WTC11 (cell line): ENCODE data around the gene CERS4. TPM values are rescaled to one million over a fixed set of nuclear protein-coding genes. Genes with fewer than 3 reads are reported as not detected.

ENCODE experiments used
- ATAC-seq: fragments of 200-7000 bp; cut with Tn5 transposase; 2 replicates; pipeline ENCODE4 v1.10.0; 2021; ENCODE audit warnings: mild to moderate bottlenecking, moderate library complexity
- CTCF ChIA-PET: fragments of 300-600 bp; sonication (Branson Sonifier 250); formaldehyde crosslinking; loops from one replicate; lab custom pipeline; 2021; ENCODE audit warnings: antibody characterized with exemption; lab: Charles Lee
- POLR2A ChIA-PET: fragments of 350-600 bp; sonication (Branson Sonifier 250); formaldehyde crosslinking; loops from one replicate; lab custom pipeline; 2021; ENCODE audit warnings: antibody characterized with exemption; lab: Charles Lee
- DNase-seq: peaks from one replicate; pipeline ENCODE4 v3.0.0; 2021; ENCODE audit warnings: low spot score
- H3K27ac Mint-ChIP-seq: 2 replicates; pipeline ENCODE4 v1.8.0; 2021; ENCODE audit warnings: mixed read lengths
- H3K27me3 Mint-ChIP-seq: 2 replicates; pipeline ENCODE4 v1.8.0; 2021; ENCODE audit warnings: low read depth, mild to moderate bottlenecking, moderate library complexity, mixed read lengths
- H3K36me3 Mint-ChIP-seq: 2 replicates; pipeline ENCODE4 v1.8.0; 2021; ENCODE audit warnings: mixed read lengths
- H3K4me1 Mint-ChIP-seq: 2 replicates; pipeline ENCODE4 v1.8.0; 2022; ENCODE audit warnings: mixed read lengths
- H3K4me3 Mint-ChIP-seq: 2 replicates; pipeline ENCODE4 v1.8.0; 2021; ENCODE audit warnings: mild to moderate bottlenecking, moderate library complexity, mixed read lengths
- H3K9me3 Mint-ChIP-seq: 2 replicates; pipeline ENCODE4 v1.8.0; 2021; ENCODE audit warnings: mixed read lengths
- CDX4 ChIP-seq: fragments of 250-450 bp; sonication (Bioruptor Pico); IDR thresholded peaks from 2 replicates; pipeline ENCODE4 v1.9.0; 2021; ENCODE audit warnings: moderate library complexity, mild to moderate bottlenecking, inconsistent platforms, borderline replicate concordance
- ERG ChIP-seq: fragments of 250-450 bp; sonication (Bioruptor Pico); IDR thresholded peaks from 2 replicates; pipeline ENCODE4 v1.8.0; 2021; ENCODE audit warnings: mild to moderate bottlenecking
- ESRRA ChIP-seq: sonication (generic); formaldehyde crosslinking; IDR thresholded peaks from 2 replicates; pipeline ENCODE4 v1.8.1; 2022; ENCODE audit warnings: mild to moderate bottlenecking, missing genetic modification reagents, borderline replicate concordance
- FOXJ3 ChIP-seq: sonication (generic); formaldehyde crosslinking; IDR thresholded peaks from 2 replicates; pipeline ENCODE4 v1.9.0; 2021; ENCODE audit warnings: missing genetic modification reagents, mild to moderate bottlenecking, borderline replicate concordance
- GRHL2 ChIP-seq: fragments of 250-450 bp; sonication (Bioruptor Pico); IDR thresholded peaks from 2 replicates; pipeline ENCODE4 v1.8.0; 2022; ENCODE audit warnings: mild to moderate bottlenecking, moderate library complexity; ENCODE audit not compliant: insufficient replicate concordance, severe bottlenecking
- GTF2I ChIP-seq: fragments of 250-450 bp; sonication (Bioruptor Pico); conservative IDR thresholded peaks from 2 replicates; pipeline ENCODE4 v1.4.0; 2021; ENCODE audit warnings: mild to moderate bottlenecking
- MXD4 ChIP-seq: fragments of 250-450 bp; sonication (Bioruptor Pico); IDR thresholded peaks from 2 replicates; pipeline ENCODE4 v1.8.0; 2021; ENCODE audit warnings: mild to moderate bottlenecking, moderate library complexity, borderline replicate concordance
- NFE2L1 ChIP-seq: sonication (generic); formaldehyde crosslinking; IDR thresholded peaks from 2 replicates; pipeline ENCODE4 v1.8.1; 2023; ENCODE audit warnings: missing genetic modification reagents
- OVOL2 ChIP-seq: fragments of 250-450 bp; sonication (Bioruptor Pico); IDR thresholded peaks from 2 replicates; pipeline ENCODE4 v1.9.0; 2021; ENCODE audit warnings: mild to moderate bottlenecking, borderline replicate concordance
- RELA ChIP-seq: sonication (generic); formaldehyde crosslinking; IDR thresholded peaks from 2 replicates; pipeline ENCODE4 v1.8.1; 2022; ENCODE audit warnings: missing genetic modification reagents, mild to moderate bottlenecking, borderline replicate concordance
- RORB ChIP-seq: fragments of 250-450 bp; sonication (Bioruptor Pico); IDR thresholded peaks from 2 replicates; pipeline ENCODE4 v1.9.0; 2021; ENCODE audit warnings: mild to moderate bottlenecking
- STAT6 ChIP-seq: sonication (generic); formaldehyde crosslinking; conservative IDR thresholded peaks from 2 replicates; pipeline ENCODE4 v1.8.1; 2023; ENCODE audit warnings: mild to moderate bottlenecking, low read depth, missing genetic modification reagents, moderate library complexity
- TEAD1 ChIP-seq: sonication (generic); formaldehyde crosslinking; IDR thresholded peaks from 2 replicates; pipeline ENCODE4 v1.8.0; 2022; ENCODE audit warnings: mild to moderate bottlenecking, missing genetic modification reagents
- TP53 ChIP-seq: sonication (generic); formaldehyde crosslinking; IDR thresholded peaks from 2 replicates; pipeline ENCODE4 v1.8.1; 2023; ENCODE audit warnings: mild to moderate bottlenecking, missing genetic modification reagents
- ZBTB21 ChIP-seq: sonication (generic); formaldehyde crosslinking; IDR thresholded peaks from 2 replicates; pipeline ENCODE4 v1.8.1; 2023; ENCODE audit warnings: mild to moderate bottlenecking, missing genetic modification reagents, borderline replicate concordance
- ZNF121 ChIP-seq: sonication (generic); formaldehyde crosslinking; IDR thresholded peaks from 2 replicates; pipeline ENCODE4 v1.8.0; 2023; ENCODE audit warnings: missing genetic modification reagents
- ZNF232 ChIP-seq: sonication (generic); formaldehyde crosslinking; IDR thresholded peaks from 2 replicates; pipeline ENCODE4 v1.8.0; 2022; ENCODE audit warnings: mild to moderate bottlenecking, missing genetic modification reagents
- ZNF416 ChIP-seq: fragments of 250-450 bp; sonication (Bioruptor Pico); IDR thresholded peaks from 2 replicates; pipeline ENCODE4 v1.9.0; 2021; ENCODE audit warnings: mild to moderate bottlenecking, inconsistent platforms
- ZNF425 ChIP-seq: fragments of 250-450 bp; sonication (Bioruptor Pico); conservative IDR thresholded peaks from 2 replicates; pipeline ENCODE4 v1.9.0; 2021; ENCODE audit warnings: mild to moderate bottlenecking
- ZNF512 ChIP-seq: sonication (generic); formaldehyde crosslinking; IDR thresholded peaks from 2 replicates; pipeline ENCODE4 v1.8.1; 2022; ENCODE audit warnings: missing genetic modification reagents, borderline replicate concordance
- total RNA-seq: library from RNA; stranded (reverse); gene quantifications from 3 replicates; pipeline ENCODE4 v1.2.3, GENCODE V29; 2021

CERS4 gene
- total RNA-seq, 1 experiment from 2014 or later = 116 TPM

- Mint-ChIP-seq H3K36me3 (no peaks in the 10 kb centered on the region), H3K27ac (peak overlapping the region; percentile 95), H3K27me3 (no peaks in the 10 kb centered on the region), H3K9me3 (no peaks in the 10 kb centered on the region), H3K4me3 (no peak overlapping the region), H3K4me1 (peaks cover 44% of the 10 kb centered on the region)
- TF ChIP-seq ZNF121 = peak; percentile 4; the same call in 1 of the 2 replicates
- TF ChIP-seq GRHL2 (CRISPR knock-in tag) = no peak
- TF ChIP-seq GTF2I (CRISPR knock-in tag) = peak; percentile 81
- CTCF ChIA-PET = interaction anchor here (0.6 to 1.2 kb wide), 3 partner anchors 190 to 248 kb away, joined by 3 to 4 read pairs (median 3); no protein-coding TSS in a partner anchor
- DNase-seq = peak; percentile 33
- peak; percentile 49 for ATAC-seq
- POLR2A ChIA-PET = interaction anchor here (0.7 kb wide), 1 partner anchor 271 kb away, joined by 3 read pairs; no protein-coding TSS in a partner anchor
Measured at GRCh38 chr19:8192221-8192820, 16.8 kb upstream of the CERS4 start.

- Mint-ChIP-seq H3K27me3 (no peaks in the 10 kb centered on the region), H3K27ac (peak overlapping the region; percentile 87), H3K36me3 (no peaks in the 10 kb centered on the region), H3K9me3 (no peaks in the 10 kb centered on the region), H3K4me3 (no peak overlapping the region), H3K4me1 (peaks cover 46% of the 10 kb centered on the region)
- ChIA-PET CTCF (interaction anchor here (1.1 kb wide), 2 partner anchors 36 to 384 kb away, joined by 3 read pairs; no protein-coding TSS in a partner anchor), POLR2A (no interaction called here)
- ATAC-seq (0 out of 2 replicates have a peak, but pooled peaks have one; percentile 12), DNase-seq (no peak)
- TF ChIP-seq ZNF425 (CRISPR knock-in tag) = no peak
- peak; percentile 62 for TF ChIP-seq ZNF121
- TF ChIP-seq MXD4 = no peak
- no peak for TF ChIP-seq ZNF232 (CRISPR knock-in tag)
- peak; percentile 54; the same call in 1 of the 2 replicates for TF ChIP-seq GTF2I (CRISPR knock-in tag)
- TF ChIP-seq FOXJ3 (CRISPR knock-in tag) = no peak
- TF ChIP-seq TEAD1 (CRISPR knock-in tag) = 0 out of 2 replicates have a peak, but pooled peaks have one; percentile 20
- TF ChIP-seq RELA (CRISPR knock-in tag) = no peak
Measured at GRCh38 chr19:8194528-8195267, 14.5 kb upstream of the CERS4 start.

- ChIA-PET POLR2A (no interaction called here), CTCF (interaction anchor here (1.1 kb wide), 1 partner anchor 38 kb away, joined by 4 read pairs; no protein-coding TSS in a partner anchor)
- no peaks in the 10 kb centered on the region for H3K9me3 Mint-ChIP-seq
- ATAC-seq (no peak), DNase-seq (no peak)
- peak overlapping the region; percentile 3; the same call in 1 of the 2 replicates for H3K27ac Mint-ChIP-seq
- H3K4me3 Mint-ChIP-seq = no peak overlapping the region
- H3K27me3 Mint-ChIP-seq = no peaks in the 10 kb centered on the region
- no peaks in the 10 kb centered on the region for H3K36me3 Mint-ChIP-seq
- H3K4me1 Mint-ChIP-seq = peaks cover 46% of the 10 kb centered on the region
- no peak for TF ChIP-seq NFE2L1 (CRISPR knock-in tag)
- TF ChIP-seq TP53 = no peak
- no peak for TF ChIP-seq ESRRA (CRISPR knock-in tag)
- no peak for TF ChIP-seq CDX4 (CRISPR knock-in tag)
- no peak for TF ChIP-seq STAT6 (CRISPR knock-in tag)
- no peak for TF ChIP-seq RORB
- no peak for TF ChIP-seq ZBTB21 (CRISPR knock-in tag)
- TF ChIP-seq ZNF512 (CRISPR knock-in tag) = no peak
- no peak for TF ChIP-seq ZNF416
- TF ChIP-seq ERG (CRISPR knock-in tag) = no peak
- no peak for TF ChIP-seq OVOL2 (CRISPR knock-in tag)
Measured at GRCh38 chr19:8196271-8196927, 12.8 kb upstream of the CERS4 start.
